NB4 (cell line): Measurements from ENCODE around the gene B4GALT5.

ENCODE experiments used
- MYC ChIP-seq: IDR thresholded peaks from 2 replicates; pipeline ENCODE4 v1.6.1; 2011; ENCODE audit warnings: low read depth, low read length
- POLR2A ChIP-seq: IDR thresholded peaks from 2 replicates; pipeline ENCODE4 v1.6.1; 2011; ENCODE audit warnings: mild to moderate bottlenecking; ENCODE audit not compliant: insufficient read length; ENCODE audit errors: extremely low read depth
- TF ChIP-seq, protein P1 (sequence below): IDR thresholded peaks from one replicate; pipeline ENCODE4 v1.5.1; 2012; ENCODE audit warnings: low read depth, low read length

DNA sequence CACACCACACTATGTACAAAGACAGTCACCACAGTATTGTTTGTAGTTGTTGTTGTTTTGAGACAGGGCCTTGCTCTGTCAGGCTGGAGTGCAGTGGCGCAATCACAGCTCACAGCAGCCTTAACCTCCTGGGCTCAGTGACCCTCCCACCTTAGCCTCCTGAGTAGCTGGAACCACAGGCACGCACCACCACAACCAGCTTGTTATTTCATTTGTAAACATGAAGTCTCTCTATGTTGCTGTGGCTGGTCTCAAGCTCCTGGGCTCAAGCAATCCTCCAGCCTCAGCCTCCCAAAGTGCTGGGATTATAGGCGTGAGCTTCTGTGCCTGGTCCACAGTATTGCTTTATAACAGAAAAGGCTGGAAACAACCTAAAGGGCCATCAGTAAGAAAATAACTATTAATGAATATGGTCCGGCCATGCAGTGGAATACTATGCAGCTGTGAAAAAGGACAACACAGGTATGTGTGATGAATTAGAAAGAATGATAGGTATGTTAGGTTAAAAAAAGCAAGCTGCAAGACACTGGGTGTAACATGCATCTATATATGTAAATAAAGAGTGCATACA is 115.8 kb downstream of the B4GALT5 start:
- TF ChIP-seq MYC = no peak
- TF ChIP-seq, protein P1, sequence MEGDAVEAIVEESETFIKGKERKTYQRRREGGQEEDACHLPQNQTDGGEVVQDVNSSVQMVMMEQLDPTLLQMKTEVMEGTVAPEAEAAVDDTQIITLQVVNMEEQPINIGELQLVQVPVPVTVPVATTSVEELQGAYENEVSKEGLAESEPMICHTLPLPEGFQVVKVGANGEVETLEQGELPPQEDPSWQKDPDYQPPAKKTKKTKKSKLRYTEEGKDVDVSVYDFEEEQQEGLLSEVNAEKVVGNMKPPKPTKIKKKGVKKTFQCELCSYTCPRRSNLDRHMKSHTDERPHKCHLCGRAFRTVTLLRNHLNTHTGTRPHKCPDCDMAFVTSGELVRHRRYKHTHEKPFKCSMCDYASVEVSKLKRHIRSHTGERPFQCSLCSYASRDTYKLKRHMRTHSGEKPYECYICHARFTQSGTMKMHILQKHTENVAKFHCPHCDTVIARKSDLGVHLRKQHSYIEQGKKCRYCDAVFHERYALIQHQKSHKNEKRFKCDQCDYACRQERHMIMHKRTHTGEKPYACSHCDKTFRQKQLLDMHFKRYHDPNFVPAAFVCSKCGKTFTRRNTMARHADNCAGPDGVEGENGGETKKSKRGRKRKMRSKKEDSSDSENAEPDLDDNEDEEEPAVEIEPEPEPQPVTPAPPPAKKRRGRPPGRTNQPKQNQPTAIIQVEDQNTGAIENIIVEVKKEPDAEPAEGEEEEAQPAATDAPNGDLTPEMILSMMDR = no peak
- no peak for TF ChIP-seq POLR2A
